Activated CD8-positive, alpha-beta memory T cell treated with anti-CD3 and anti-CD28 coated beads, Interleukin-2, amount 50 U/mL, for 48 hours (primary cell): Measurements from ENCODE around the gene MAPK9.

ENCODE experiments used
- DNase-seq: peaks from one replicate; pipeline ENCODE4 v3.0.0-alpha.2; 2020

MAPK9 gene

DNA sequence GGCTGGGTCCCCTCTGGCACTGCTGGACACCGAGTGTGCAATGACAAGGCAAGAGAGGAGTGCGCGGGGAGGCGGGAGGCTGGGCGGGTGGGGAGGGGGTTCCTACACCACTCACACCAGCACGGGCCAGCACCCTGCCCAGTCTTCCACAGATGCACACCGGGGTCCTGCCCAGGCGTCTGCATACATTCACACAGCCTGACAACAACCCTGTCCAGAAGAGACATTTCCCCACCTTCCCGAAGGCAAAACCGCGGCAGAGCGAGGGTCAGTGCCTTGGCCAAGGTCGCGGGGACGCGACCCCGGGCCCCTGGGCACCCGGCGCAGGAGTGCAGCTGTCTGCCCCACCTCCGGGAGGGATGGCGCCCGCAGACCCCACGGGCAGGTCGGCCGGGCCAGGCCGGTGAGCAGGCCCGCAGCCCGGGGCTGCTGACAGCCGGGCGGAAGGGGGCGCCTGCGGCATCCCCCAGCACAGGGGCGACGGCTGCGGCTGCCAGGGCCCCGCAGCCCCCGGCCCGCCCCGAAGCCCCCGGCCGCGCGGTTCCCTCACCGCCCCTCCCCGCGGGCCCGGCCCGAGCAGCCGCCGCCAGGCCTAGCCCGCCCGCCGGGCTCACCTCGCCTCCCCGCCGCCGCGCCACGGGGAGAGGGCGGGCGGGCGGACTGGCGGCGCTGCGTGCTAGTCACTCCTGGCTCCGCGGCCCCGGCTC lies 496 bp downstream of the MAPK9 start:
- DNase-seq, result peak; percentile 63

DNA sequence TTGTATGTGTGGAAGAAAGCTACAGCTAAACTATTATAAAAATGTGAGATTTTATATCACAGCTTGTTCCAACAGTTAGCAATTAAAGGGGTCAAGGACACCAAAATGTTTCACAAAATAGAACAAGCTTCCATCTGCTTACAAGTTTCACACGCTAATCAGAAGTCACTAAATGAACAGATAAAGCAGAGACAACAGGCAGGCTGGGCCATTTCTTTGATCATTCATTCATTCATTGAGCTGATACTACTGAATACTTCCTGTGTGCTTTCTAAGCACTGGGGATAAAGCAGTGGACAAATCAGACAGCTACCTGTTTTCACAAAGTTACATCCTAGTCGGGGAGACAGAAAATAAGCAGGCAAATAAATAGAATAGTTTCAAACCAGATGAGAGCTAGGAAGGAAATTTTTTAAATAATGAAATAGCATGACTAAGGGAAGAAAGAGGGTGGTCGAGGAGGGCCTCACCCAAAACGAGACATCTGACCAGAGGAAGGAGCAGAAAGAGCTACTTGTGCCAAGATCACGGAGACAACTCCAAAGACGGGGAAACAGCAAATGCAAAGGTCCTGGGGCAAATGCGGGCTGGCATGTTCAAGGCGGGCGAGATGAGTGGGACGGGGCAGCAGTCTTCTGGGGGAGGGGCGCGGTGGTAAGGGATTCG lies 1.2 kb downstream of the MAPK9 start:
- DNase-seq, result no peak

DNA sequence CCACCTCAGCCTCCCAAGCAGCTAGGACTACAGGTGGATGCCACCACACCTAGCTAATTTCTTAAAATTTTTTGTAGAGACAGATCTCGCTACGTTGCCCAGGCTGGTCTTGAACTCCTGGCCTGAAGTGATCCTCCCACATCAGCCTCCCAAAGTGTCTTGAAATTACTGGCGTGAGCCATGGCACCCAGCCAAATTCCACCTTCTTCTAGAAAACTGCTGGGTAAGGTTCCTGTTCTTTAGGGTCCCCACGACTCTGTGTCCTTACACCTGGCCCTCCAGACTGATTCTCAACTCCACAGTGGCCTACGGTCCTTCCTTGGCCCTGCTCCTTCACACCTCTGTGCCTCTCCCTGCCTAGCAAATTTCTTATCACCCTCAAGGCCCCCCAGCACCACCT lies 1.9 kb downstream of the MAPK9 start:
- no peak for DNase-seq

DNA sequence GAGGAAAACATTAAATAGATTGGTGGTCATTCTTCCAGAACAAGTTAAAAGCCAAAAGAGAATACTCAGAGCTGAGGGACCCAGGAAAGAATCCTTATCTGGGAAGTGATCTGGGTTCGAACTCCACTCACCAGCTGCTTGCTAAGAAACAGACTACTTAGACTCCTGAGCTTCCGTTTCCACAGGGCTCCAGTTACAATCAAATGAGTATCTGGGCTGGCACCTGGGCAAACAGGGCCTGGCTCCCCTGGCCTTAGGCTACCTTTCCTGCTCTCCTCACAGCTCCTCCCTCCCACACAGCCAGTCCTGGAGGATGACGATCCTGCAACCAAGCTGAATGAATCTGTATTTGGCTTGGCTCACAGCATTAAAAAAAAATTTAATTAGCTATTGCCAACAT lies 2.5 kb downstream of the MAPK9 start:
- no peak for DNase-seq

DNA sequence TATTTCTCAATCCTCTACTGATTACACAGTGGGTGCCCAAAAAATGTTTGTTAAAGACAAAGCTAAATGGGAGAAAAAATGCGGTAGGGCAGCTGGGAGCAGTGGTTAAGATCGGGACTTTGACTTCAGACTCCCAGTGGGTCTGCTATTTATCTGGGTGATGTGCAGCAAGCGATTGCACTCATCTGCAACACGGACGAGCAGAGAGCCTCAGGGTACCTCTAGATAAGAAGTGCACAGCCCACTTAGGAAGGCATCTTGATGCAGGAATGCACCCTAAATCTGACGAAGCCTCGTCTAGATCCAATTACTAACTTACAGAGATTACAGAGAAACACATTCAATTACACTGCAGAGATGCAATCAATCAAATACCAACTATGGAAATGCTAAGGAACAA lies 4.0 kb downstream of the MAPK9 start:
- no peak for DNase-seq

DNA sequence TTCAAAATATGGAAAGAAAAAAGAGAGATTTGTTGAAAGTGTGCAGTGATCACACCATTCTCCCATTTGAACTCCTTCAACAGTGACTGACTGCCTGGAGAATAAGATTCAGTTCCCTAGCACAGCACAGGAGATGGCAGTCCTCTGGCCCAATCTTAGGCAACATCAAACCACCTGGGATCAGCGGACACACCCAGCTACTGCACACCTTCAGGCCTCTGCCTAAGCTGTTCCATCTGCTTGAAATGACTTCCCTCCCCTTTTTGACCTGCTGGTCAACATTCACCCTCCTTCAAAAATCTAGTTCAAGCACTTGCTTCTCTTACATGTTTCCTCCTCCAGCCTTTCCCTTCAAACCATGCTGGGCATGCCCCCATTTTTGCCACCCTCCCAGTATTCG lies 4.5 kb downstream of the MAPK9 start:
- no peak for DNase-seq

DNA sequence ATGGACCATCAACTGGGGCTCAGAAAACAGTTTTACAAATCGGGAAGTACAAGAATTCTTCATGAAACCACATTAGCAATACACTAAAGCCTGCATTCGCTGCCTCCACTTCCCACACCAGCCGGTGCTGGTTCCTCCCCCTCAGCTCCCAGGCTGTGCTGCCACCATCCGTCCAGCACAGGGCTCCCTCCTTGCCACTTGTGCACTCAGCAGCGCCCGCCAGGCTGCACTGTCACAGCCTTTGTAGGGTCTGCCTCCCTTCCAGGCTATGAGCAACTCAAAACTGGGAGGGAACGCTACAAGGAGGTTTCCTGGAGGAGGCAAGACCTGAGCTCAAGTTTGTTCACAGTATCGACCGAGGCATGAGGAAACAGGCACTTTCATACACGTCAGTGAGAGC lies 7.7 kb downstream of the MAPK9 start:
- no peak for DNase-seq

DNA sequence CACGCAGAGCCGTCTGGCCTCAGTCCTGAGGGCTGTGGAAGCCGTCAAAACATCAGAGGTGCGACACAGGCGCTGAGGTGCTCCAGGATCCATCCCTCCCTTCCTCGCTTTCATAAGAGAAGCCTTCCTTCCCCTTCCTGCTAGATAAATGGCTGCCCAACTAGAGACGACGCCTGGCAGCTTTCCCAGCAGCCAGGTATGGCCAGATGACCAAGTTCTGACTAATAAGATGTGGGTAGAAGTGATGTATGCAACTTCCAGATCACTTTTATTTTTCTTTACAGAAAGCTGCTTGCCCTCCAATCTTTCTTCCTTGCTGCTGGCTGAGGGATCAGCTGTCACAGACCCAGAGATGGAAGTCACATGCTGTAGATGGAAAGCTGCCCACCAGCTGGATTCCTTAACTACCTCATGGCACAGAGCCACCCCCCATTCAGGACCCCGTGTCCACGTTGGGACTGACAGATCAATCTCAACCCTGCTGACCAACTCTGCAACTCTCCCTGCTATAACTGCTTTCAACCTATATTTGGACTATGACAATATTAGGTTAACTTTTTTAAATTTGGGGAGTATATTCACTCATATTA lies 8.8 kb downstream of the MAPK9 start:
- DNase-seq, result no peak

DNA sequence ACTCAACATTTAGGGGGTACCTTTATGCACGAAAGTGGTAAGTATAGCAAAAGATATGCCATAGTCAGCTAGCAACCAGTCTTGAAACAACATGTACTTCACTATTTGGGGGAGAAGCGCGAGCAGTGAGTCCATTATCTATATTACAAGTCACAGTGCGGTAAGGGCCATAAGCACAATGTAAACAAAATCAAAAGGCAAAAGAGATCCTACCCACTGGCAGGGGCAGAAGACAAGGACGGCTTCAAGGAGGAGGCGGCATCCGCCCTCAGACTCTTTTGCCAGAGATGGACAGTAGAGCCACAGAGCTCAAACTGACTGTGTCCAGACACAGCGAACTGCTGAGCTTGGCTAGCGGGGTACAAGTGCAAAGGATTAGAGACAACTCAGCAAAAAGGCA lies 9.6 kb downstream of the MAPK9 start:
- no peak for DNase-seq

DNA sequence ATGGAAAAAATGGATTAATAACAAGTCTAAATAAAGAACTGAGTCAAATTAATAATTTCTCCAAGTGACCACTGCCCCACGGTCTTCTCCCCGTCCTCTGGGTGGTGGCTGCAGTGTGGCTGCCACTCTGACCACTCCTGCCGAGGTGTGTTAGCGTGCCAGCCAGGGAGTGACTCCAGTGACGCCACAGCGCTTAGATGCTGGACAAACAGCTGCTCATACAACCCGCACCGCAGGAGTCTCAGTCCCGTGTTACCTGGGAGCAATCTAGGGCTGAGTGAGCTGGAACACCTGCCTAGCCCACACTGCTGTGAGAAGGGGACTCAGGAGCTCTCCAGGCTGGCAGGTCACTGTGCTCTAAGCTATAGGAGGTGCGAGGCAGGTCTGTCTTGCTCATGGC lies 10.2 kb downstream of the MAPK9 start:
- no peak for DNase-seq

DNA sequence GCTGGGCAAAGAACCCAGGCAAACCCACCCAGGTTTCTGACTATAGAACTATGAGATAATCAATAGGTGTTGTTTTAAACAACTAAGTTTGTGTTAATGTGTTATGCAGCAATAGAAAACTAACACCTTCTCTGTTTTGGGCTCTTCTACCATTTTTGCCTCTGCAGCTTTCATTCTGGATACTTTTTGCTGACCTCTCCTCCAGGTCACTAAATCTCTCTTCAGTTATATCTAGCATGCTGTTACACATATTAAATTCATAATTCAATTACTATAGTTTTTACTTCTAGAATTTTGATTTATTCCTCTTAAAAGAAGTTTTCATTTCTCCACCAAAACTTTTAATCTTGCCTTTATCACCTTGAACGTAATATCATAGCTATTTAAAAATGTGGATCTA lies 17.2 kb downstream of the MAPK9 start:
- no peak for DNase-seq

DNA sequence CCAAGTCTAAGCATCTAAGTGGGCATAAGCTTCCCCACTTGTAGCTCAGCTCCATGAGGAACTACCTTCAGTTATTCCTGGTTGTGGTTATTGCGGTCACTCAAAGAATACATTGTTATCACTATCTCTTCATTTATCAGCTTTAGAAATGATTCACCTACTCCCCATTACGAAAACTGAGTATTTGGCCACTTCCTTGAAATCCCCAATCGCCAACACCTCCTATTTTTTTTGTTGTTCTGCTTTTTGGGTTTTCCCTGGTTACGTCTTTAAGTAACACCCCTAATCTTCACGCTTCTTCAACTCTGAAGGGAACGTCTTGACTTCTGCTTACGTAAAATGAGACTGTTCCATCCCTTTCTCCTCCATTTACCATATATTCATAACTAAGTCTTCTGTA lies 20.7 kb downstream of the MAPK9 start:
- no peak for DNase-seq

DNA sequence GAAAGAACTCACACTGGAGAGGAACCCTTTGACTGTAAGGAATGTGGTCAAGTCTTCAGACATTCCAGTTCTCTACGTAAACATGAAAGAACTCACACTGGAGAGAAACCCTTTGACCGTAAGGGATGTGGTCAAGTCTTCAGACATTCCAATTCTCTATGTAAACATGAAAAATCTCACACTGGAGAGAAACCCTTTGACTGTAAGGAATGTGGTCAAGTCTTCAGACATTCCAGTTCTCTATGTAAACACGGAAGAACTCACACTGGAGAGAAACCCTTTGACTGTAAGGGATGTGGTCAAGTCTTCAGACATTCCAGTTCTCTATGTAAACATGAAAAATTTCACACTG lies 32.6 kb downstream of the MAPK9 start:
- DNase-seq, result no peak

DNA sequence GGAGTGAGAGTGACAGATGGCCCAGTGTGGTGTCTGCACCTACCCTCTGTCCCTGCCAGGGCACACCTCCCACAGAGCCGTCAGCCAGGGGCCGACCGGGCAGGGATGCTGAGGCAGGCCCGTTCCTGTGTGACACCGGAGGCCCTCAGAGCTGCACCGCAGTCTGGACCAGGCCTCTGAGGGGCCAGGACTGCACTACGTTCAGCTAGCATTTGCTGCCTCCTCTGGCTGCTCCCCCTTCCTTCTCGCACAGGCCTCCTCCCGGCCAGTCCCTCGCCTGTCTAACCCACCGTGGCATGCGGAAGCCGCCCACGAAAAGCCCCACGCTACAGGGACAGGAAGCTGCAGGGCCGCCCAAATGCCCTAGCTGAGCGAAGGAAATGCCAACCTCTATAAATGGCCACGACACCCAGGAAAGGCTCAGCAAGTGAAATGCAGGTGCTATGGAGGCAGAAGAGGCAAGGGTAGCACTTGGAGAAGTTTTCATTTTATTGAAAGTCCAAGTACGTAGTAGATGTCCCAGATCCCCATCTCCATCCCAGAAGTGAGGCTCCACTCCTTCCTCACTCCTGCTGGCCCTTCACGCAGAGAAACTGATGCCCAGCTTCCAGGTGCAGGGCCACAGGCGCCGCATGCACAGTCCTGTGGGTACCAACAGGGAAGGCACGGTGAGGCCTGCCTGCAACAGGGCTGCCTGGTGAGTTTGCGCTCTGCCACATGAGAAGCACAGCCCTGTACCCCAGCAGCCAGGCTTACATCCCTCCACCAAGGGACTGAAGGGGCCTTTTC lies 38.7 kb downstream of the MAPK9 start:
- no peak for DNase-seq

DNA sequence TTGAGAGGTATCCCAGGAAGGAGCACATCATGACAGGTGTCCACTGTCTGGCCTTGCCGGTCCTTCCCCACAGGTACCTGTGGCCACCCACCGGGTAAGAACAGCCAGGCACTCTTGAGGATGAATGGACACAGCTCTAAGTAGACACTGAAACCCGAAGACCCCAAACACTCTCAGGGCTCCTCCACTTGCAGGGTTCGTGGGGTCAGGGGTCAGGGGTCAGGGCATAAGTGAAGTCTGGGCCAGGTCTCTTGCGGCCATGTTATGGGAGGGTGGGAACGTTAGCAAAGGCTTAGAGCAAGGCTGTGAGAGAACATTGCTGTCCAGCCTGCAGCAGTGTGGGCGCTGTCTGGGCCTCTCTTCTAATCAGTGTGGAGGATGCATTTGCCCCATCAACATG lies 40.0 kb downstream of the MAPK9 start:
- DNase-seq, result no peak

DNA sequence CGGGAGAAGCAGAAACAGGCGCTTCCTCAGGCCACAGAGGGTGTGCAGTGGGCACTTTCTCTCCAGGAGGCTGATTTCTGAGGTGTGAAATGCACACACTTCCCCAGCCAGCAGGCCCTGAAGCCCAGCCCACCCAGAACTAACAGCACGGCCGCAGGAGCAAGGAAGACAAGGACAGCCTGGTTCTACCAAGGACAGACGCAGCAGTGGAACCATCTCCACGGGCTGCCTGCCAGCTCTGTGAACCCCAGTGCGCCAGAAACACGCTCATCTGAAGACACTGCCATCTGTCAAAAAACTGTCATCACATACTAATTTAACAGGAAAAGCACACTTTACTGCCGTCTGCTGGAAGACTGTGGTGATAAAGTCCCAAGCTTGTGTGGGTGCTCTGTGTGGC lies 40.7 kb downstream of the MAPK9 start:
- no peak for DNase-seq

DNA sequence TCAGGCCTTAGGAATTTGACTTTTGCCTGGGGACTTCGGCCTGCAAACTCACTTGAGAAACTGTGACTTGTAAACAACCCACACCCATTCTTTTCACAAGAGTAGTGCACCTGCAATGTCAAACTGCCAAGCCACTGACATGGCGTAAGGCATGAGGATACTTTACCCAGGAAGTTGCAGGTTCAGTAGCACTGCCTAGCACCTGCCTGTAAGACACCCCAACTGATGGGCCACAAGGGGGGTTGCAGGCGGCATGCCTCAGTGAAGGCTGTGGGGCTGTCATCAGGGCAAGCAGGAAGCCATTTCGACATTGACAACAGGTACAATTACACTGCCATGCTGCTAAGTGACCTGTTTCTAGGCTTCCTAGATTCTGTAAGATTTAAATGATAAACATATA lies 41.6 kb downstream of the MAPK9 start:
- no peak for DNase-seq

DNA sequence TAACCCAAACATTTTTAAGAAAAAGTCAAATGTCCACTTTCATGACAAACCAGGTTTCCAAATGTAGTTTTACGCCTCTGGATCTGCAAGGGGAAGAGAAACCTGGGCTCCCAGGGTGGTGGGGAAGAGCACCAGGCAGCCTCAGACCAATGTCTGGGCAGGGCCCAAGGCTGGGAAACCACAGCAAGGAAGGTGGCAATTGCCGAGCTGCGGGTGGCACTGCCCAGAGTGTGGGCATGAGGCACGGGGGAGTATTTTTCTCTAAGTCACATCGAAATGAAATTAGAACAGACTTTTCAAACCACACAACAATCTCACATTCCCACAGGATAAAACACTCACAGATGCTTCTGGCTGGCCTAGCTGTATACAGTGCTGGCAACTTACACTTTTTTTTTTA lies 50.3 kb downstream of the MAPK9 start:
- no peak for DNase-seq

DNA sequence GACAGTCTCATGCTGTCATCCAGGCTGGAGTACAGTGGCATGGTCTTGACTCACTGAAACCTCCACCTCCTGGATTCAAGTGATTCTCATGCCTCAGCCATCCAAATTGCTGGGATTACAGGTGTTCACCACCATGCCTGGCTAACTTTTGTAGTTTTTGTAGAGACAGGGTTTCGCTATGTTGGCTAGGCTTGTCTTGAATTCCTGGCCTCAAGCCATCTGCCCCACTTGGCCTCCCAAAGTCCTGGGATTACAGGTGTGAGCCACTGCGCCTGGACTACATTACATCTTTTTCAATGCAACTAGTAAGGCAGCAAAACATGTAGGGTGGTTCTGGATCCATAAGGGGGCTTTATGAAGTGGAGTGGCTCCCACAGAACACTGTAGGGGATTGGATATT lies 53.3 kb downstream of the MAPK9 start:
- no peak for DNase-seq

DNA sequence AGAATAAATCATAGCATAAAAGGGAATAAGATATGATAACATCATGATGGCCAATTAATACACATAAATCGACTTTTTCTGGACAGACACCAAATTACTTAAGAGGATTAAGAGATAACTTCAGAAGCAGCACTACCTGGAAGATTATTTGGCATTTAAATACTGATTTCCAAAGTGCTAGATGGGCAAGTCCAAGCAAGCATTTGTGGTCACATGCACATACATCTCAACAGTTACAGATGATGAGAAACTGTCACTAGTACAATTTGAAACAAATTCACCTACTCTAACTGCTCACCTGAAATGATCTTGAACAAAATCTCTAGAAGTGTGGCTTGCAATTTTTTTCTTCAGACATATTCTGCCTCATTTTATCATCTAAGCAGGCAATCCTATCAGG lies 56.0 kb downstream of the MAPK9 start:
- DNase-seq, result no peak

DNA sequence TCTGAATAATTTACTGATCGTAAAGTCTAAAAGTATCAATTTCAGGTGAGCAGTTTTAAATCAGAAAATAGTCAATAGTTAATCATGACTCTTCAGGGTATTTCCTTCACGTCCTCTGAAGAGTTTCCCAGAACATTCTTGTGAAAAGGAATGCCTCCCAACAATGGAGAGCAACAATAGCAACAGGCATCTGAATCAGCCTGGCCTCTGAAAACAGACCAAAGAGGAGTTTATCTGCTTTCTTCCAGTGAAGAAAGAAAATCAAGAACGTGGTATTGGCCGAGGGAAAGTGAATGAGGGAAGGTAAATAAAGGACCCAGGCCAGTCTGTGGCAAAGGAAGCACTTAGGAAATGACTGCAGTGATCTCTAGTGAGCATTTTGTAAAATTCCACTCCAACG lies 56.8 kb downstream of the MAPK9 start:
- DNase-seq, result no peak

DNA sequence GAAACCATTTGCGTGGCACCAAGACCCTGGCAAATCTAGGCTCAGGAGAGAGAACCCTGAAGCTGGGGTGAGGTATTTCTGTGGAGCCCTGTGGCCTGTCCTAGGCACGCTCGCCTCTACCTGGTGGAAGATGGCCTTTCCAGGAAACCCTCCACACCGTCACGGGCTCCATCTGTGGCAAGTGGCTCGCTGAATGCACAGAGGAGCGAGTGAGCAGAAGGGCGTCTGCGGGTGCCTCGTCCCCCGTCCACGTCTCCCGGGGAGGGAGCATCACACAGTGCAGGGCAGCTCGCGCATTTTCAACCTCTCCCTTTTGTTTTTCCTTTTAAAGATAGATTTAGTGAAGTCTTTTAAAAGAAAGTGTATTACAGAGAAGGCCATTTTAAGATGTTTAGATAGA lies 57.6 kb downstream of the MAPK9 start:
- no peak for DNase-seq

DNA sequence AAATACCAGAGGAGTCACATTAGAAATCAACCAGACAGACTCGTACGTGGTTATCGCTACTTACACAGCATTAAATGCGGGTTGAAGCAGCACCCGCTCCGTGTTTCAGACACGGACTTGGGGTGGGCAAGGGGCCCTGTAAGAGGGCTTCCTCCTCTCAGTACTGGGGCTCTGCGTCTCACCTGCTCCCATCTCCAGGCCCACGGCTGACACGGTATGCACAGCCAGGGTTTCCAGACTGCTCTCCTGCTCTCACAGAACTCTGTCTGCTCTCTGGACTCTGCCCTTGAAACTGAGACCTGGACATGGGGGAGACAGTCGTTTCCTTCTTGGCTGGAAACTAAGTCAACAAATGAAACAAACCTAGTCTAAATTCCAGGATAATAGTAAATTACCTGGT lies 58.2 kb downstream of the MAPK9 start:
- no peak for DNase-seq

DNA sequence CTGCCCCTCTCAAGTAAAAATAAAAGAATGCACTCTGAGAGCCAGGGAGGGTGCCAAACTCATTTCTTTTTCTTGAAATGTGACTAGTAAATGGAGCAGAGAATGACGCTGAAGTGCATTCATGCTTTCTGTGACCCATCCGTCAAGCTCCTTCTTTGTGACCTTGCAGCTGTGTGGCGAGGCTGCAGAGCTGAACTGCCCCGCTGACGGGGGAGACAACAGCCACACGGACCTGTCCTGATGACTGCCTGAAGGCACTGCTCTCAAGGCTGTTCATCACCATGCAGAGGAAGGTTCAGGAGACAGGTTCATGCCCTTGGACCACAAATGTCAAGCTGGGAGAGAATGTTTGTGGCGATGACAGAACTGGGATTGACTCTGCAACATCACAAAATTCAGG lies 61.9 kb downstream of the MAPK9 start:
- no peak for DNase-seq
